Bone marrow (tissue), 2 donors: ENCODE data around the gene ZMYND8.
A peak's percentile ranks its signal among the peaks of the same experiment; 100 is the strongest.
"Not testable (repeated sequence)": the region's sequence is repeated elsewhere in the genome, so short reads cannot be mapped to it uniquely, and the experiment has no call there.

Experiments
- DNase-seq, 2 donors: peaks; one replicate each; lab custom pipeline; 2025; lab: John Stamatoyannopoulos, UW

The ZMYND8 gene

GRCh38 chr20:47356526-47357295, at the start of gene ZMYND8:
TSS of gene ZMYND8 (minus strand) at chr20:47356699. CDS start at chr20:47356670, 29 bp downstream.
- DNase-seq = peak; percentile 76 to 96

DNA sequence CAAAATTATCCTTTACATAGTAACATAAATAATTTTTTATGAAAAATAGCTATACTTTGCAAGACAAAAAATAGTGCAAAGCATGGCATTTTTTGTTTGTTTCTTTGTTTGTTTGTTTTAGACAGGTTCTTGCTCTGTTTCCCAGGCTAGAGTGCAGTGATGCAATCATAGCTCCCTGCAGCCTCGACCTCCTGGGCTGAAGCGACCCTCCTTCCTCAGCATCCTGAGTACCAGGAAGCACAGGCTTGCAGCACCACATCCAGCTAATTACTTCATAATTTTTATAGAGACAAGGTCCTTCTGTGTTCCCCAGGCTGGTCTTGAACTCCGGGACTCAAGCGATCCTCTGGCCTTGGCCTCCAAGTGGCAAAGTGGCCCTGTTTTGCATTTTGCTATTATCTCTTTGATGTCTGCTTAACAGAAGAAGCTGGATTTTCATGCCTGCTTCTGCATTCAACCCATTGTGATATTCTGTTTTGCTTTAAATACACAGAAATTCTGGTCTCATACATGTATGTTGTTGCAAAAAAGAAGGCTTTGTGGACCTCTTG, 49.4 kb upstream of the ZMYND8 start:
- no peak for DNase-seq

GRCh38 chr20:47400685-47401084, 44.2 kb upstream of the ZMYND8 start:
- DNase-seq = no peak

DNA sequence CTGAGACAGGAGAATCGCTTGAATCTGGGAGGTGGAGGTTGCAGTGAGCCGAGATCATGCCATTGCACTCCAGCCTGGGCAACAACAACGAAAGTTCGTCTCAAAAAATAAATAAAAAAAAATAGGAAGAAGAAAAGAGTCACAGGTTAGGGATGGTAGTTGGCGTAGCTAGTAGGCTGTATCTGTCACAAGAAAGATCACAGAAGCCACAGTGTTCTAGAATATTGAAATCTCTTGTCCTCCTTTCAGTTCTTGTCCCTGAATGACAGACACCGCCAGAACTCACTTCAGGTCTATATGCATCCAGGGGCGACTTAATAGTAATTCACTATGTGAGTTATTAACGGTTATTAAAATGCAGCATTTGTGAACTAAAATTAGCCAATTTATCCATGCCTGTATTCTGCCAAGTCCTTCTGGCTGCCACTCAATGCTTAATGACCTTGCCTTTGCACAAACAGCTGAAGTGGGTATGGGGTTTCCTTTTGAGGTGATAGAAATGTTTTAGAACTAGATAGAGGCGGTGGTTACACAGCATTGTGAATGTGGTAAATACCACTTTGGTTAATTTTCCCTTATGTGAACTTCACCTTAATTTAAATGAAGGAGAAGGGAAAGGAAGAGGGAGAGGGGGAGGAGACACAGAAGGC, 41.3 kb upstream of the ZMYND8 start:
- no peak for DNase-seq

GRCh38 chr20:47396762-47397476, 40.4 kb upstream of the ZMYND8 start:
- no peak for DNase-seq

- not testable (repeated sequence) for DNase-seq
These were observed 37.5 kb upstream of the ZMYND8 start for GRCh38 chr20:47393796-47394514.

- DNase-seq = no peak
These were observed 36.2 kb upstream of the ZMYND8 start for GRCh38 chr20:47392721-47393073.

DNA sequence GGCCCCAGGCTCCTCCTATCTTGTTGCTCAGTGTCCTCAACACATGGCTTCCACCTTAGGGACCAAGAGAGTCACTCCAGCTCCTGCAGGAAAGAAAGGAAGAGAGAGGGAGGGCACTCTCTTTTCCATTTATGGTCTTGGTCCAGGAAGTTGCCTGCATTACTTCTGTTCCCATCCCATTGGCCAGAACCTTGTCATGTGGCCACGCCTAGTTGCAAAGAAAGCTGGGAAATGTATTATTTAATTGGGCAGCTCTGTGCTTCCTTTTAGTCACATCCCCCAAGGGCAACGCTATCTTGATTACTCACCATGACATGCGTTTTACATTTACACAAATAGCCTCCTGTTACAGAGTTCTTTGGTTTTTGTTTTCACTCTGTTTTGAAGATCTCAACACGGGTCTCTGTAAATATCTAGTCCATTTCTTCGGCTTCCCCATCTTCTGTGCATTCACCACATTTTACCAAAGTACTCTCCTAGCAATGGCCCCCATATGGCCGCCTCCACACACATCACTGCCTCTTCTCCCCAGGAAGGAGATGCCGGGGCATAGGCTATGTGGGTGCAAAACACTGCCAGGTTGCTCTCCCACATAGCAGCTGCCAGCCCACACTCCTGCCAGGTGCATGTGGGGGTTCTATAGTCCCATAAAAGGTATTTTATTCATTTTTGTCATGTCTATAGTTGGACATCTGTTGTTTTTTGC, 35.7 kb upstream of the ZMYND8 start:
- DNase-seq = peak; percentile 20 to 74

- DNase-seq = no peak
These were observed 34.9 kb upstream of the ZMYND8 start for GRCh38 chr20:47391276-47392010.

DNA sequence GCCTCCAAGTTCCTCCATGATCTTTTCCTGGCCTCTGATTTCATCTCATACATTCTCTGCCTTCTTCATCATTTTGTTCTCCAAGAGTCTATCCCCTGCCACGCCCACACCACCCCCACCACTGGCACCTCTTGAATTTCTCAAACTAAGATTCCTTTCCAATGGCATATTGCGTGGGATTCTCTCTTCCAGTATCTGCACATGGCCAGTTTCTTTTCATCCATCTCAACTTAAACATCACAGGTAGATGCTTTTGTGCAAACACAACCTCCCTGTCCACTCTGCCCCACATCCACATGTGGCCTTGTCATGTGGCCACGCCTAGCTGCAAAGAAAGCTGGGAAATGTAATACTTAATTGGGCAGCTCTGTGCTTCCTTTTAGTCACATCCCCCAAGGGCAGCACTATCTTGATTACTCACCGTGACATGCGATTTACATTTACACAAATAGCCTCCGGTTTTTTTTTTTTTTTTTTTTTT, 33.4 kb upstream of the ZMYND8 start:
- no peak for DNase-seq

GRCh38 chr20:47385968-47386367, 29.5 kb upstream of the ZMYND8 start:
- DNase-seq = not testable (repeated sequence)

DNA sequence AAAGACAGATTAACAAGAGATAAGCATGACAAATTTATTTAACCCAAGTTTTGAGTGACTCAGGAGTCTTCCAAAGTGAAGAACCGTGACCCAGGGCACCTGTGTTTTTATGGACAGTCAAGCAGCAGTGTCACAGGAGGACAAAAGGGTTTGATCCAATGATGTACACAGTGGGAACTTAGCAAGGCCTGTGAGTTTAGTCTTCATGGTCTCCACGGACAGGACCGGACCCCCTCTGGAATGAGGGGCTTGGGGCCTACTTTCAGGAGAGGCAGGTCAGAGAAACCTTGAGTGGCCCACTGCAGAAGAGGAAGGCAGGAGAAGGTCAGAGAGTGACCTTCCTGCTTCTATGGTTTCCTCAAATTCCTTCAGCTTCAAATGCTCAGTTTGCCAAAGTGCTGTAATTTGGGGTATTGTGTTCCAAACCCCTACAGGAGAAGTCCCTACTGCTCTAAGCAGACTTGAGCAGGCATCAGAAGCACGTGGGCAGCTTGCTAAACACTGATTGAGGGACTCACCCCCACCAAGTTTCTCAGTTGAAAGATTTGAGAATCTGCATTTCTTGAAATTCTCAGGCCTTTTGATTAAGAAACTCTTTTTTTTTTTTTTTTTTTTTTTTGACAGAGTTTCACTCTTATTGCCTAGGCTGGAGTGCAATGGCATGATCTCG, 26.4 kb upstream of the ZMYND8 start:
- DNase-seq = no peak

- DNase-seq = no peak
These were observed 24.0 kb upstream of the ZMYND8 start for GRCh38 chr20:47380481-47380880.

DNA sequence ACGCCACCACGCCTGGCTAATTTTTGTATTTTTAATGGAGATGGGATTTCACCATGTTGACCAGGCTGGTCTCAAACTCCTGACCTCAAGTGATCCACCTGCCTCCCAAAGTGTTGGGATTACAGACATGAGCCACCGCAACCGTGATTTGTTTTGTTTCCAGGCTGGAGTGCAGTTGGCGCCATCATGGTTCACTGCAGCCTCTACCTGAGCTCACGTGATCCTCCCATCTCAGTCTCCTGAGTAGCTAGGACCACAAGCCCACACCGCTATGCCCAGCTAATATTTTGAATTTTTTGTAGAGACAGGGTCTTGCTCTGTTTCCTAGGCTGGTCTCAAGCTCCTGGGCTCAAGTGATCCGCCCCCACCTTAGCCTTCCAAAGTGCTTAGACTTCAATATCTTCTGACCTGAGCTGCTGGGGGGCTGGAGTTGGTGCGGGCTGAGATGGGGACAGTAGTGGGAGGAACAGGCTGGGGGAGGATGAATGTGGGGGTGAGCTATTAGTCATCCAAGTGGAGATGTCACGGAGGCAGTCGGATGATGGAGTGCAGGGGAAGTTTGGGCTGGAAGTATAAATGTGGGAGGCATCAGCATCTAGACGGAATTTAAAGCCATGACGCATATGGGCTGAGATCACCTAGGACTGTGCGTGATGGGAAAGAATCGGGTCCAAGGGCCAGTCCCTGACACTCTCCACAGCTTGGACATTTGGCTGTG, 23.1 kb upstream of the ZMYND8 start:
- DNase-seq = no peak

DNA sequence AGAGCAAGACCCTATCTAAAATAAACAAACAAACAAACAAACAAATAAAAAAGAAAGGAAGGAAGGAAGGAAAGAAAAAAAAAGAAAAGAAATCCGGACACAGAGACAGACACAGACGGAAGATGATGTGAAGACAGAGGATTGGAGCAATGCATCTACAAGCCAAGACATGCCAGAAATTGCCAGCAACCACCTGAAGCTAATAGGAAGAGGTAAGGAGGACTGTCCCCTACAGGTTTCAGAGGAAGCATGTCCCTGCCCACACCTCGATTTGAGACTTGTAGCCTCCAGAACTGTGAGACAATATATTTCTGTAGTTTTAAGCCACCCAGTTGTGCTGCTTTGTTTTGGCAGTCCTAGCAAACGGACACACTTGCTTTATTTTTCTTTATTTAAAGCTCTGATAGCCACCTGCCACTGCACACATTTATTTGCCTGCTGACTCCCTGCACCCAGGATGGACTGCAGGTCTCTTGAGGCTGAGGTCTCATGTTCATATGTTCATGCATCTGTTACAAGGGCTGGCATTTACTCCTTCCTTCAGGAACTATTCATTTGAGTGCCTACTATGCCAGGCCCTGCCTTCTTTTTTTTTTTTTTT, 20.7 kb upstream of the ZMYND8 start:
- no peak for DNase-seq

GRCh38 chr20:47376096-47376643, 19.7 kb upstream of the ZMYND8 start:
- not testable (repeated sequence) for DNase-seq

DNA sequence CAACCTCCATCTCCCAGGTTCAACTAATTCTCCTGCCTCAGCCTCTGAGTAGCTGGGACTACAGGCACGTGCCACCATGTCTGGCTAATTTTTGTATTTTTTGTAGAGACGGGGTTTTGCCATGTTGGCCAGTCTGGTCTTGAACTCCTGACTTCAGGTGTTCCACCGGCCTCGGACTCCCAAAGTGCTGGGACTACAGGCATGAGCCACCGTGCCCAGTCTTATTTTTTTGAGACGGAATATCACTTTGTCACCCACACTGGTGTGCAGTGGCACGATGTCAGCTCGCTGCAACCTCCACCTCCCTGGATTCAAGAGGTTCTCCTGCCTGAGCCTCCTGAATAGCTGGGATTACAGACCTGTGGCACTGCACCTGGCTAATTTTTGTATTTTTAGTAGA, 17.6 kb upstream of the ZMYND8 start:
- not testable (repeated sequence) for DNase-seq

GRCh38 chr20:47373206-47373733, 16.8 kb upstream of the ZMYND8 start:
- DNase-seq = no peak
